K562 (cell line): ENCODE data around the gene PPIC. TPM values are rescaled to one million over a fixed set of nuclear protein-coding genes. Genes with fewer than 3 reads are reported as not detected.

ENCODE experiments used
- ATAC-seq: fragments of 200-7000 bp; cut with Tn5 transposase; 3 replicates; pipeline ENCODE4 v1.9.1; 2020; ENCODE audit warnings: moderate library complexity
- BruUV-seq: library from RNA; stranded (reverse); fragments of 400-500 nt; replicated peaks from 2 replicates; lab custom pipeline; 2021; lab: Mats Ljungman, UMichigan
- CTCF ChIA-PET: fragments of 300-600 bp; formaldehyde crosslinking; extraction: SDS; loops from one replicate; lab custom pipeline; 2021; ENCODE audit warnings: low intra/inter-chr PET ratio; lab: Yijun Ruan, JAX
- POLR2A ChIA-PET: fragments of 300-600, 350-650 bp; sonication (Branson Sonifier 250); formaldehyde crosslinking; extraction: SDS; loops from one replicate; lab custom pipeline; 2021; ENCODE audit warnings: antibody characterized with exemption, inconsistent platforms; lab: Yijun Ruan, JAX
- DNase-seq, 4 experiments: peaks; one replicate each; pipeline versions ENCODE4 v3.0.0 to v3.0.0-alpha.2; 2011 to 2018; ENCODE audit warnings: low spot score in 3 of 4, mixed read lengths in 3 of 4; ENCODE audit errors: extremely low read depth in 1 of 4
- FAIRE-seq: peaks from 2 replicates; lab custom pipeline; 2011; peaks lifted over from hg19 to GRCh38; lab: Jason Lieb, UNC
- H2AFZ ChIP-seq: 2 replicates; pipeline ENCODE4 v1.6.0; 2011; ENCODE audit warnings: low read depth, low read length, control low read depth, inconsistent platforms
- H3K27ac ChIP-seq: fragments of 200-600 bp; 3 replicates; pipeline ENCODE4 v1.8.0; 2011; ENCODE audit warnings: low read depth, mild to moderate bottlenecking, control low read depth, inconsistent platforms, low read length, moderate library complexity, mixed read lengths; ENCODE audit errors: extremely low read depth
- H3K27me3 ChIP-seq, 2 experiments: fragments of 300-600 bp in 1 of 2; 2 replicates in 1 of 2; 3 replicates in 1 of 2; pipeline versions ENCODE4 v1.6.0 to v1.8.0; 2011; ENCODE audit warnings: inconsistent platforms in 2 of 2, low read length in 2 of 2, mild to moderate bottlenecking in 1 of 2, mixed read lengths in 1 of 2, moderate library complexity in 1 of 2; ENCODE audit not compliant: control insufficient read depth in 2 of 2, insufficient read depth in 2 of 2
- H3K36me3 ChIP-seq: fragments of 300-600 bp; 3 replicates; pipeline ENCODE4 v1.8.0; 2011; ENCODE audit warnings: mild to moderate bottlenecking, low read length, inconsistent platforms; ENCODE audit not compliant: control insufficient read depth, insufficient read depth
- H3K4me1 ChIP-seq, 2 experiments: fragments of 200-600 bp in 1 of 2; replicated peaks in 1 of 2; 2 replicates in 1 of 2; 3 replicates in 1 of 2; pipeline versions ENCODE4 v1.5.1 to v1.8.0; 2011; ENCODE audit warnings: inconsistent platforms in 2 of 2, low read length in 2 of 2, mild to moderate bottlenecking in 1 of 2, mixed read lengths in 1 of 2, moderate library complexity in 1 of 2; ENCODE audit not compliant: control insufficient read depth in 2 of 2, insufficient read depth in 2 of 2
- H3K4me2 ChIP-seq: 2 replicates; pipeline ENCODE4 v1.6.1; 2011; ENCODE audit warnings: low read length, control low read depth, inconsistent platforms, mixed read lengths; ENCODE audit not compliant: insufficient read depth
- H3K4me3 ChIP-seq: fragments of 200-600 bp; sonication (generic), shearing (Covaris generic); 2 replicates; pipeline ENCODE4 v1.5.1; 2016; ENCODE audit warnings: control low read depth, inconsistent platforms
- H3K79me2 ChIP-seq: fragments of 200-600 bp; 3 replicates; pipeline ENCODE4 v1.8.0; 2011; ENCODE audit warnings: low read length, inconsistent platforms; ENCODE audit not compliant: control insufficient read depth, insufficient read depth
- H3K9ac ChIP-seq, 2 experiments: 2 replicates each; pipeline versions ENCODE4 v1.6.0 to v1.6.1; 2011; ENCODE audit warnings: low read depth in 2 of 2, low read length in 2 of 2, control low read depth in 1 of 2, inconsistent platforms in 1 of 2, mild to moderate bottlenecking in 1 of 2, mixed read lengths in 1 of 2; ENCODE audit not compliant: insufficient read depth in 1 of 2
- H3K9me1 ChIP-seq: one replicate; pipeline ENCODE4 v1.6.0; 2011; ENCODE audit warnings: inconsistent platforms, mild to moderate bottlenecking, low read length, moderate library complexity; ENCODE audit not compliant: control insufficient read depth, insufficient read depth
- H3K9me3 ChIP-seq: replicated peaks from 2 replicates; pipeline ENCODE4 v1.5.1; 2011; ENCODE audit warnings: low read depth, low read length, inconsistent platforms; ENCODE audit not compliant: control insufficient read depth, insufficient read depth
- H4K20me1 ChIP-seq: replicated peaks from 2 replicates; pipeline ENCODE4 v1.6.1; 2011; ENCODE audit warnings: low read length, inconsistent platforms, mixed read lengths; ENCODE audit not compliant: control insufficient read depth, insufficient read depth
- BRD4 ChIP-seq: fragments of 200-600 bp; sonication (generic); IDR thresholded peaks from 2 replicates; pipeline ENCODE4 v1.6.1; 2017; ENCODE audit warnings: inconsistent platforms
- CBX1 ChIP-seq: sonication (generic); IDR thresholded peaks from 2 replicates; pipeline ENCODE4 v1.6.1; 2016; ENCODE audit warnings: antibody characterized with exemption, low read depth, mild to moderate bottlenecking
- KDM2B ChIP-seq: fragments of 250-450 bp; sonication (Bioruptor Pico); IDR thresholded peaks from 2 replicates; pipeline ENCODE4 v1.8.0; 2021; ENCODE audit warnings: mild to moderate bottlenecking, moderate library complexity
- MCM2 ChIP-seq: fragments of 450-650 bp; IDR thresholded peaks from 2 replicates; pipeline ENCODE4 v1.6.1; 2017; ENCODE audit warnings: low read depth, mild to moderate bottlenecking
- NR2C2 ChIP-seq, 2 experiments: fragments of 200-800 bp in 1 of 2; sonication (Bioruptor generic) in 1 of 2; sonication (generic) in 1 of 2; formaldehyde crosslinking in 1 of 2; IDR thresholded peaks; 2 replicates each; pipeline versions ENCODE4 v1.6.1 to v1.8.0; 2016 to 2022; ENCODE audit warnings: mild to moderate bottlenecking in 1 of 2, missing compliant biosample characterization in 1 of 2, missing genetic modification characterization in 1 of 2, missing genetic modification reagents in 1 of 2
- RFX5 ChIP-seq: IDR thresholded peaks from 2 replicates; pipeline ENCODE4 v1.6.1; 2011; ENCODE audit warnings: low read depth, mild to moderate bottlenecking, improper control_type of control experiment, low read length
- SRSF9 ChIP-seq: fragments of 200-400 bp; formaldehyde crosslinking; IDR thresholded peaks from 2 replicates; pipeline ENCODE4 v1.6.1; 2017; ENCODE audit warnings: low read depth, low read length, borderline replicate concordance
- ZNF41 ChIP-seq: fragments of 250-450 bp; sonication (Bioruptor Pico); conservative IDR thresholded peaks from 2 replicates; pipeline ENCODE4 v1.4.0; 2020; ENCODE audit warnings: mild to moderate bottlenecking
- ZNF57 ChIP-seq: fragments of 450-650 bp; formaldehyde crosslinking; IDR thresholded peaks from 2 replicates; pipeline ENCODE4 v1.4.0; 2020; ENCODE audit warnings: mild to moderate bottlenecking, moderate library complexity
- ZNF644 ChIP-seq: fragments of 200-800 bp; sonication (Bioruptor generic); IDR thresholded peaks from 2 replicates; pipeline ENCODE4 v1.6.1; 2016; ENCODE audit warnings: low read depth, missing genetic modification characterization, missing compliant biosample characterization
- ZNF695 ChIP-seq: fragments of 450-650 bp; formaldehyde crosslinking; IDR thresholded peaks from 2 replicates; pipeline ENCODE4 v1.4.0; 2020; ENCODE audit warnings: mild to moderate bottlenecking, moderate library complexity
- ZNF76 ChIP-seq: fragments of 250-450 bp; sonication (Bioruptor Pico); IDR thresholded peaks from 2 replicates; pipeline ENCODE4 v1.4.0; 2020; ENCODE audit warnings: mild to moderate bottlenecking, moderate library complexity, borderline replicate concordance
- ZSCAN29 ChIP-seq: fragments of 450-650 bp; IDR thresholded peaks from 2 replicates; pipeline ENCODE4 v1.6.1; 2017
- WGBS: fragments of 100-300 bp; shearing (Covaris generic); methylation state at CpG from one replicate; pipeline ENCODE4 v1.1.6; 2016; ENCODE audit warnings: low coverage, mixed read lengths; ENCODE audit not compliant: insufficient coverage; ENCODE audit errors: missing lambda C conversion rate; 5-methylcytosine and 5-hydroxymethylcytosine counted together
- in situ Hi-C: fragments of 300-500 bp; cut with MboI; formaldehyde crosslinking; loops from 4 replicates; pipeline ENCODE4 v1.15.0; 2018; ENCODE audit warnings: inconsistent platforms, mixed read lengths
- intact Hi-C: fragments of 100-400 bp; cut with micrococcal nuclease; formaldehyde crosslinking; loops from 2 replicates; pipeline ENCODE4 v1.14.2; 2022
- polyA plus RNA-seq, 8 experiments: library from polyadenylated mRNA; depleted of rRNA in 4 of 8; stranded (reverse) in 5 of 8; unstranded in 3 of 8; fragments of >200 nt; fragmentation: Nextera tagmentation in 2 of 8; fragmentation: Illumina TruSeq in 1 of 8; extraction: Ambion mirVana in 2 of 8; extraction: Trizol in 1 of 8; gene quantifications; 2 replicates each; pipeline versions ENCODE4 v1.2.1 to v1.2.3, GENCODE V29; 2011 to 2014; ENCODE audit warnings: inconsistent platforms in 1 of 8, missing spikeins in 1 of 8
- total RNA-seq, 7 experiments: library from RNA; depleted of rRNA in 6 of 7; stranded (reverse); fragments of >200 nt in 6 of 7; fragmentation: Illumina TruSeq in 2 of 7; extraction: Trizol in 2 of 7; gene quantifications; 2 replicates each; pipeline versions ENCODE4 v1.2.1 to v1.2.3, GENCODE V29; 2011 to 2021; ENCODE audit warnings: low replicate concordance in 1 of 7

The PPIC gene
- total and polyA plus RNA-seq, 9 of the 15 experiments (the other 6 are each of a cell fraction or from before 2014, with no cell fraction given): 1.3 to 4.5 (median 2.8) TPM

- no peak for TF ChIP-seq CBX1
- TF ChIP-seq KDM2B (CRISPR knock-in tag): no peak
- no peak for TF ChIP-seq ZNF695 (CRISPR knock-in tag)
- no peak for TF ChIP-seq ZNF644
- TF ChIP-seq RFX5: no peak
Measured at GRCh38 chr5:123085638-123086286, 49.2 kb upstream of the PPIC start (continued).

- in situ Hi-C loops (no loop called here), intact Hi-C loops (no loop called here)
- H3K36me3 ChIP-seq: no peaks in the 10 kb centered on the region
- 3% methylated on average over 9 of the region's 9 CpGs for WGBS
- ChIA-PET POLR2A (no interaction called here), CTCF (no interaction called here)
- H3K79me2 ChIP-seq: no peaks in the 10 kb centered on the region
- no TSS peak for BruUV-seq
- peaks cover 28 to 65% of the 10 kb centered on the region in 2 experiments for H3K27me3 ChIP-seq
- no peak overlapping the region for H3K4me3 ChIP-seq
- no peak for ATAC-seq
- H3K4me2 ChIP-seq: no peak overlapping the region
- FAIRE-seq: no peak
- H3K9ac ChIP-seq: no peak overlapping the region
- DNase-seq: no peak
- no peaks in the 10 kb centered on the region for H4K20me1 ChIP-seq
- H3K9me3 ChIP-seq: no peaks in the 10 kb centered on the region
- H3K4me1 ChIP-seq: peaks cover 0 to 16% of the 10 kb centered on the region in 2 experiments; a peak in 2 of 5 replicates
- H3K9me1 ChIP-seq: peaks cover 3% of the 10 kb centered on the region
- no peak overlapping the region for H3K27ac ChIP-seq
- no peak overlapping the region for H2AFZ ChIP-seq
- TF ChIP-seq BRD4: no peak
- TF ChIP-seq ZNF57 (CRISPR knock-in tag): no peak
- no peak for TF ChIP-seq ZNF41 (CRISPR knock-in tag)
- TF ChIP-seq SRSF9: no peak
- TF ChIP-seq MCM2: no peak
- TF ChIP-seq NR2C2 (CRISPR knock-in tag; IDR thresholded peaks at IDR 0.05): no peak
- TF ChIP-seq NR2C2 (tag; IDR thresholded peaks at IDR 0.05): no peak
- no peak for TF ChIP-seq ZNF76 (CRISPR knock-in tag)
- TF ChIP-seq ZSCAN29: no peak
Measured at GRCh38 chr5:123084730-123085605, 48.4 kb upstream of the PPIC start.
